CD4-positive, alpha-beta T cell (primary cell): Measurements from ENCODE around the gene FNDC10. TPM values are rescaled to one million over a fixed set of nuclear protein-coding genes. Genes with fewer than 3 reads are reported as not detected.
A peak's percentile ranks its signal among the peaks of the same experiment; 100 is the strongest.

Experiments
- ATAC-seq: fragments of 200-7000 bp; cut with Tn5 transposase; one replicate; pipeline ENCODE4 v1.10.0; 2022; ENCODE audit warnings: mild to moderate bottlenecking; ENCODE audit not compliant: poor library complexity
- CTCF ChIA-PET: fragments of 350-600 bp; sonication (Branson Sonifier 250); formaldehyde crosslinking; loops from one replicate; lab custom pipeline; 2021; ENCODE audit warnings: antibody characterized with exemption, inconsistent platforms; lab: Charles Lee
- POLR2A ChIA-PET: fragments of 350-600 bp; sonication (Branson Sonifier 250); formaldehyde crosslinking; loops from one replicate; lab custom pipeline; 2021; ENCODE audit warnings: antibody characterized with exemption, inconsistent platforms; lab: Charles Lee
- DNase-seq, 14 experiments: peaks; one replicate each; pipeline ENCODE4 v3.0.0-alpha.2; 2013 to 2020; ENCODE audit warnings: mixed read lengths in 2 of 14
- H3K27ac ChIP-seq, 2 donors: one replicate each; pipeline versions ENCODE4 v1.5.1 to v1.7.0; 2013; ENCODE audit warnings: low read length in 2 of 2, low read depth in 1 of 2, mild to moderate bottlenecking in 1 of 2
- H3K27me3 ChIP-seq, 2 experiments: 1 replicate in 1 of 2; 2 replicates in 1 of 2; pipeline versions ENCODE4 v1.6.1 to v1.7.0; 2013; ENCODE audit warnings: low read length in 2 of 2, control low read depth in 1 of 2, mild to moderate bottlenecking in 1 of 2, moderate library complexity in 1 of 2; ENCODE audit not compliant: insufficient read depth in 2 of 2, control insufficient read depth in 1 of 2
- H3K36me3 ChIP-seq: one replicate; pipeline ENCODE4 v1.6.1; 2013; ENCODE audit warnings: low read length, control low read depth; ENCODE audit not compliant: insufficient read depth
- H3K4me1 ChIP-seq: one replicate; pipeline ENCODE4 v1.6.1; 2013; ENCODE audit warnings: low read length, control low read depth; ENCODE audit not compliant: insufficient read depth
- H3K4me3 ChIP-seq: one replicate; pipeline ENCODE4 v1.5.1; 2013; ENCODE audit warnings: mild to moderate bottlenecking, low read length, moderate library complexity
- H3K9me3 ChIP-seq, 2 experiments: 1 replicate in 1 of 2; 2 replicates in 1 of 2; pipeline versions ENCODE4 v1.6.1 to v1.7.0; 2013; ENCODE audit warnings: low read length in 2 of 2, mild to moderate bottlenecking in 2 of 2, control low read depth in 1 of 2, moderate library complexity in 1 of 2; ENCODE audit not compliant: control insufficient read depth in 1 of 2, insufficient read depth in 1 of 2
- H3K27ac Mint-ChIP-seq: one replicate; pipeline ENCODE4 v1.8.0; 2020; ENCODE audit warnings: mixed read lengths
- H3K27me3 Mint-ChIP-seq: one replicate; pipeline ENCODE4 v1.8.0; 2021; ENCODE audit warnings: mixed read lengths
- H3K36me3 Mint-ChIP-seq: one replicate; pipeline ENCODE4 v1.8.0; 2021; ENCODE audit warnings: low read depth, mixed read lengths
- H3K4me1 Mint-ChIP-seq: one replicate; pipeline ENCODE4 v1.8.0; 2021; ENCODE audit warnings: low read depth, mixed read lengths
- H3K4me3 Mint-ChIP-seq: one replicate; pipeline ENCODE4 v1.8.0; 2020; ENCODE audit warnings: mild to moderate bottlenecking, mixed read lengths
- H3K9me3 Mint-ChIP-seq: one replicate; pipeline ENCODE4 v1.8.0; 2020; ENCODE audit warnings: mixed read lengths
- CTCF ChIP-seq: fragments of 200-600 bp; IDR thresholded peaks from one replicate; pipeline ENCODE4 v1.8.0; 2022; ENCODE audit warnings: antibody characterized with exemption, mild to moderate bottlenecking
- intact Hi-C, 2 experiments: fragments of 100-400 bp; cut with DNase I in 1 of 2; cut with micrococcal nuclease in 1 of 2; formaldehyde crosslinking; loops; one replicate each; pipeline versions ENCODE4 v1.15.1 to v1.9.0; 2023 to 2025; cut with DNase I, micrococcal nuclease
- total RNA-seq, 174 experiments: library from RNA in 2 of 174; stranded (reverse) in 2 of 174; gene quantifications; one replicate each; pipeline ENCODE4 v1.2.3 and lab custom pipeline; 2021 to 2026

FNDC10 gene
- total RNA-seq, 2 experiments from 2014 or later = 1.0 to 1.3 TPM

GRCh38 chr1:1567891-1568291 lies 32.0 kb downstream of the FNDC10 start:
- no peaks in the 10 kb centered on the region for H3K27me3 ChIP-seq
- H3K9me3 Mint-ChIP-seq = no peaks in the 10 kb centered on the region
- H3K4me3 ChIP-seq = no peak overlapping the region
- no peaks in the 10 kb centered on the region for H3K9me3 ChIP-seq
- ATAC-seq = no peak
- H3K36me3 Mint-ChIP-seq = peaks cover 62% of the 10 kb centered on the region
- DNase-seq = no peak
- H3K4me1 Mint-ChIP-seq = peaks cover 47% of the 10 kb centered on the region
- H3K27ac ChIP-seq = no peak overlapping the region
- ChIA-PET CTCF (no interaction called here), POLR2A (interaction anchor here (0.7 kb wide), 1 partner anchor 9 kb away, joined by 3 read pairs; no protein-coding TSS in a partner anchor)
- no peak overlapping the region for H3K4me3 Mint-ChIP-seq
- peak overlapping the region; percentile 39 for H3K27ac Mint-ChIP-seq
- H3K36me3 ChIP-seq = peaks cover 47% of the 10 kb centered on the region
- intact Hi-C loops = no loop called here
- TF ChIP-seq CTCF = no peak
- H3K4me1 ChIP-seq = peaks cover 61% of the 10 kb centered on the region
- H3K27me3 Mint-ChIP-seq = no peaks in the 10 kb centered on the region

GRCh38 chr1:1567152-1567875 lies 32.6 kb downstream of the FNDC10 start:
- no peaks in the 10 kb centered on the region for H3K9me3 ChIP-seq
- H3K4me1 ChIP-seq = peaks cover 56% of the 10 kb centered on the region
- DNase-seq = no peak
- Mint-ChIP-seq H3K4me1 (peaks cover 47% of the 10 kb centered on the region), H3K27me3 (no peaks in the 10 kb centered on the region), H3K36me3 (peaks cover 68% of the 10 kb centered on the region), H3K9me3 (no peaks in the 10 kb centered on the region), H3K4me3 (peak overlapping the region; percentile 34), H3K27ac (no peak overlapping the region)
- no peak overlapping the region for H3K4me3 ChIP-seq
- TF ChIP-seq CTCF = no peak
- intact Hi-C loops = no loop called here
- ChIA-PET POLR2A (no interaction called here), CTCF (no interaction called here)
- no peak for ATAC-seq
- H3K27ac ChIP-seq = no peak overlapping the region
- H3K36me3 ChIP-seq = peaks cover 50% of the 10 kb centered on the region
- no peaks in the 10 kb centered on the region for H3K27me3 ChIP-seq

- Mint-ChIP-seq H3K4me3 (peak overlapping the region; percentile 38), H3K27ac (peak overlapping the region; percentile 14), H3K9me3 (no peaks in the 10 kb centered on the region), H3K27me3 (no peaks in the 10 kb centered on the region), H3K4me1 (peaks cover 38% of the 10 kb centered on the region), H3K36me3 (peaks cover 74% of the 10 kb centered on the region)
- CTCF ChIA-PET = no interaction called here
- no peak overlapping the region for H3K27ac ChIP-seq
- intact Hi-C loops = no loop called here
- peaks cover 37% of the 10 kb centered on the region for H3K4me1 ChIP-seq
- no peak overlapping the region for H3K4me3 ChIP-seq
- no peak for TF ChIP-seq CTCF
- DNase-seq (no peak), ATAC-seq (no peak)
- no peaks in the 10 kb centered on the region for H3K9me3 ChIP-seq
- no peaks in the 10 kb centered on the region for H3K27me3 ChIP-seq
- POLR2A ChIA-PET = no interaction called here
- peaks cover 58% of the 10 kb centered on the region for H3K36me3 ChIP-seq
Measured at GRCh38 chr1:1565340-1565739, 34.6 kb downstream of the FNDC10 start.
